Esophagus muscularis mucosa (tissue), 4 donors: ENCODE data around the gene AGPAT1.

Experiments used
- CTCF ChIP-seq, 3 experiments: fragments of 200-600 bp in 2 of 3; fragments of 450-650 bp in 1 of 3; sonication (generic) in 2 of 3; IDR thresholded peaks; one replicate each; pipeline ENCODE4 v1.5.1; 2017 to 2019; ENCODE audit warnings: antibody characterized with exemption in 3 of 3, mild to moderate bottlenecking in 2 of 3, moderate library complexity in 1 of 3
- EP300 ChIP-seq: sonication (generic); formaldehyde crosslinking; IDR thresholded peaks from one replicate; pipeline ENCODE4 v1.6.1; 2017; ENCODE audit warnings: antibody characterized with exemption
- POLR2A ChIP-seq: fragments of 450-650 bp; IDR thresholded peaks from one replicate; pipeline ENCODE4 v1.6.1; 2017; ENCODE audit warnings: antibody characterized with exemption, moderate library complexity, mild to moderate bottlenecking, low read depth
- POLR2AphosphoS5 ChIP-seq, 2 donors: sonication (generic); formaldehyde crosslinking; IDR thresholded peaks; one replicate each; pipeline ENCODE4 v1.6.1; 2017; ENCODE audit warnings: antibody characterized with exemption in 2 of 2

- no peak for TF ChIP-seq EP300
- no peak for TF ChIP-seq CTCF (IDR thresholded peaks at IDR 0.05)
- no peak for TF ChIP-seq POLR2A
- TF ChIP-seq POLR2AphosphoS5 (IDR thresholded peaks at IDR 0.05), result no peak
Measured at GRCh38 chr6:32215617-32216016, 39.7 kb upstream of the AGPAT1 start.
